BLaER1 (cell line): ENCODE results near the gene WNT11.

ENCODE experiments used
- H3K27ac ChIP-seq: shearing (Covaris generic); formaldehyde crosslinking; 2 replicates; pipeline ENCODE4 v1.8.1; 2022
- H3K27me3 ChIP-seq: shearing (Covaris generic); formaldehyde crosslinking; 2 replicates; pipeline ENCODE4 v1.8.1; 2022
- H3K36me3 ChIP-seq: shearing (Covaris generic); formaldehyde crosslinking; 2 replicates; pipeline ENCODE4 v1.8.1; 2022
- H3K4me1 ChIP-seq: shearing (Covaris generic); formaldehyde crosslinking; 2 replicates; pipeline ENCODE4 v1.8.1; 2022
- H3K4me2 ChIP-seq: shearing (Covaris generic); formaldehyde crosslinking; 2 replicates; pipeline ENCODE4 v1.8.1; 2022
- H3K4me3 ChIP-seq: shearing (Covaris generic); formaldehyde crosslinking; 2 replicates; pipeline ENCODE4 v1.8.1; 2022
- H3K9ac ChIP-seq: shearing (Covaris generic); formaldehyde crosslinking; 2 replicates; pipeline ENCODE4 v1.8.1; 2022
- H3K9me3 ChIP-seq: shearing (Covaris generic); formaldehyde crosslinking; 2 replicates; pipeline ENCODE4 v1.8.1; 2022
- H4K20me1 ChIP-seq: shearing (Covaris generic); formaldehyde crosslinking; 2 replicates; pipeline ENCODE4 v1.8.1; 2022
- Cebpa-rat ChIP-seq: shearing (Covaris generic); IDR thresholded peaks from 2 replicates; pipeline ENCODE4 v1.8.1; 2022

Gene WNT11

DNA sequence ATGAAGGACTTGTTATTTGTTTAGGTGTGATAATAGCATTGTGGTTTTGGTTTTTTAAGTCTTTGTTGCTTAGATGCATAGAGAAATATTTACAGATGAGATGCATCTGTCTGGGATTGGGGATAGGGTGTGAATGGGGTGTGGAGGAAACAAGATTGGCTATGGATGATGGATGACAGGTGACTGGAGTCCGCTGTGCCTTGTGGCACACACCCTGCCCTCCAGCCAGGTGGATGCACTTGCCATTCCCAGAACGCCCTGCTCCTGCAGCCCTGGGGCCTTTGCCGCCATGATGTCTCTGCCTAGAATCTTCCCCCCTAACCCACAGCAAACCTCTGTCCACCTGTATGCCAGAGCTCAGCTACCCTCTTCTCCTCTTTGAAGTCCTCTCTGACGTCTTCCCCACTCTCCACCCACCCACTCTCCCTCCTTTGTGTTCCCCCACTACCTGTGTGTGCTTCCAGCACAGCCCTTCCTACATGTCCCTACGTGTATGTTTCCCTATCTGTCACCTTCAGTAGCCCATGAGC is 54.7 kb downstream of the WNT11 start:
- no peaks in the 10 kb centered on the region for H3K9me3 ChIP-seq
- H3K4me1 ChIP-seq = peaks cover 22% of the 10 kb centered on the region
- no peak overlapping the region for H3K27ac ChIP-seq
- H3K36me3 ChIP-seq = no peaks in the 10 kb centered on the region
- H3K27me3 ChIP-seq = no peaks in the 10 kb centered on the region
- TF ChIP-seq Cebpa-rat = no peak
- H3K4me3 ChIP-seq = no peak overlapping the region
- H3K4me2 ChIP-seq = peak overlapping the region; percentile 85
- no peaks in the 10 kb centered on the region for H4K20me1 ChIP-seq
- H3K9ac ChIP-seq = no peak overlapping the region; the same call in 1 of the 2 replicates

DNA sequence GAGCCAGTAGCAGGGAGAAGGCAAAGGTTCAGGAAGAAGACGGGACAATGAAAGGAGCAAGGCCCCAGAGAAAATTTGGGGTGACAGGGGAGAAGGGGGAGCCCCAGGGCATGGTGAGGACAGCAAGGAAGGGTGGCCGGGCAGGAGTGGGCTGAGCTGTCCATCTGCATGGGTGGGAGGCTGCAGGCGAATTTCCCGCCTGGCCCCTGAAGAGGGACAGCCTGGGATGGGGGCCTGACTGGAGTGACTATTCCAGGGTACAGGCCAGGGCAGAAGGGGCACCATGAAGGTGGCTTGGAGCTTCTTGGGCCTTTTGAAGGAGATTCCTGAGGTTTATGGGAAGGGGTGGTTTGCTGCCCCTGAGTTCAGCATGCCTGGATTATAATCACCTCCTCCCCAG is 56.2 kb downstream of the WNT11 start:
- Histone ChIP-seq H3K4me3 (no peak overlapping the region), H3K27ac (no peak overlapping the region), H3K27me3 (no peaks in the 10 kb centered on the region), H4K20me1 (no peaks in the 10 kb centered on the region), H3K4me2 (no peak overlapping the region), H3K36me3 (no peaks in the 10 kb centered on the region), H3K4me1 (peaks cover 22% of the 10 kb centered on the region), H3K9me3 (no peaks in the 10 kb centered on the region), H3K9ac (no peak overlapping the region)
- TF ChIP-seq Cebpa-rat = no peak

DNA sequence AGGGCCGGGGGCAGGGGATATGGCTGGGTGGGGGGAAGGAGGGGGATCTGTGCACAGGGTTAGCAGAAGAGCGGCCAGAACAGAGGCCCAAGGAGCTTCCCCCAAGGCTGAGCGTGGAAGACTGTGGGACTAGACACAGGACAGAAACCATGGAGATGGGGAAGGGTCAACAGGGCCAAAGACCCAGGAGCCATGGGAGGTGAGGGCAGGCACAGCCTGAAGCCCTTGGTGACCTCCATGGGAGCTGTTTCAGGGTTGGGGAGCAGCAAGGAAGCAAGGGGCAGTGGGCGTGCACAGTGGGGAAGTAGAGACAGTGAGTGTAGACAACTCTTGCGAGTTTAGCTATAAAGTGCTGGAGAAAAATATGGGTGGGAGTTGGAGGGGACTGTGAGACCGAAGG is 56.6 kb downstream of the WNT11 start:
- Histone ChIP-seq H3K27ac (no peak overlapping the region), H3K9ac (no peak overlapping the region)

DNA sequence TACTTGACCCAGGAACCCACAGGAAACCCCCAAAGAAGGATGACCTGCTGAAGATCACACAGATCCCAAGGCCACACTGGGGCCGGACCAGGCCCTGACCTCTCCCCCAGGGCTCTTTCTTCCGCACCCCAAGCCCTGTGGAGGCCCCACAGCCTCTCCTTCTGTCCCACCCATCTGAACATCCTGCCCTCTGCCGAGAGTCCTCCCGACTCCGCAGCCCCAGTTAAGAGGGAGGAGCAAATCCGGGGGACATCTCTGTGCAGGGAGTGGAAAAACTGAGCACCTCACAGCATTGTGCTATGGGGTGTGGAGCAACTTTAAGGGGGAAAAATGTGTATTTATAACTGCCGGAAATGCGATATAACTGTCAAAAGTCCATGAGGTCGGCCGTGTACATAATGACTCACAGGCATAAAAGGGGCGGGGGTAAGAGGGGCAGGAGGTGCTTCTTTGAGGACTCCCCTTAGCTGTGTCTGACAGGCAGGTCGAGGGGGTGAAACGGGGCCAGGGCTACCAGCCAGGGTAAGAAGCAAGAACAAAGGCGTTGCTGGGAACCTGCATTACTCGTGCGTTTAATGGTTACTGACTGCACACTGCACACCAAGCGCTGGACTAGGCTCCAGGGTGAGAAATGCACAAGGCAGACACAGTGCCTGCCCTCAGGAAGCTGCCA is 57.2 kb downstream of the WNT11 start:
- H3K27ac ChIP-seq = no peak overlapping the region
- no peak overlapping the region for H3K4me3 ChIP-seq
- H3K4me2 ChIP-seq = no peak overlapping the region
- no peaks in the 10 kb centered on the region for H3K27me3 ChIP-seq
- H4K20me1 ChIP-seq = no peaks in the 10 kb centered on the region
- peaks cover 22% of the 10 kb centered on the region for H3K4me1 ChIP-seq
- no peaks in the 10 kb centered on the region for H3K36me3 ChIP-seq
- no peak overlapping the region for H3K9ac ChIP-seq
- no peak for TF ChIP-seq Cebpa-rat
- H3K9me3 ChIP-seq = no peaks in the 10 kb centered on the region

More for the DNA sequence above, 56.6 kb downstream of the WNT11 start:
- Histone ChIP-seq H3K36me3 (no peaks in the 10 kb centered on the region), H4K20me1 (no peaks in the 10 kb centered on the region), H3K4me3 (no peak overlapping the region), H3K4me1 (peaks cover 22% of the 10 kb centered on the region), H3K9me3 (no peaks in the 10 kb centered on the region), H3K27me3 (no peaks in the 10 kb centered on the region), H3K4me2 (no peak overlapping the region)
- TF ChIP-seq Cebpa-rat = no peak

DNA sequence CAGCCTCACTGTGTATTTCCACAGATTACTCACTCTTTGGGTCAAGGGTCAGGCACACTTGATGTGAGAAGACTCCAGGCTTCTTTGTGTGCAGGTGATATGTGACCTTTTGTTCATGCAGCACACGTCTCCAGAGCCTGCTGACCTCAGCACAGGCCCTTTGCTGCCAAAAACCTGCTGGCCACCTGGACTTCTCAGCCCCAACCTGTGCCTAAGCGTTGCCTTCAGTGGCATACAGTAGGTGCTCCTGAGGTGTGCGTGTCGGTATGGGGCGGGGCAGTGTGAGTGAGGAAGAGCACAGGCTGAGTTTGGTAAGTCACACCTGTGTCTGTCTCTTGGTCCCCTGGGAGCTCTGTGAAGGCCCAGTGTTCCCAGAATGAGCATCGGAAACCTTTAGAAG is 58.1 kb downstream of the WNT11 start:
- Histone ChIP-seq H3K36me3 (peaks cover 1% of the 10 kb centered on the region), H3K4me3 (no peak overlapping the region), H3K4me2 (no peak overlapping the region), H3K9ac (no peak overlapping the region), H3K9me3 (no peaks in the 10 kb centered on the region), H3K27ac (no peak overlapping the region), H4K20me1 (no peaks in the 10 kb centered on the region), H3K4me1 (peaks cover 17% of the 10 kb centered on the region), H3K27me3 (no peaks in the 10 kb centered on the region)
- TF ChIP-seq Cebpa-rat = no peak

DNA sequence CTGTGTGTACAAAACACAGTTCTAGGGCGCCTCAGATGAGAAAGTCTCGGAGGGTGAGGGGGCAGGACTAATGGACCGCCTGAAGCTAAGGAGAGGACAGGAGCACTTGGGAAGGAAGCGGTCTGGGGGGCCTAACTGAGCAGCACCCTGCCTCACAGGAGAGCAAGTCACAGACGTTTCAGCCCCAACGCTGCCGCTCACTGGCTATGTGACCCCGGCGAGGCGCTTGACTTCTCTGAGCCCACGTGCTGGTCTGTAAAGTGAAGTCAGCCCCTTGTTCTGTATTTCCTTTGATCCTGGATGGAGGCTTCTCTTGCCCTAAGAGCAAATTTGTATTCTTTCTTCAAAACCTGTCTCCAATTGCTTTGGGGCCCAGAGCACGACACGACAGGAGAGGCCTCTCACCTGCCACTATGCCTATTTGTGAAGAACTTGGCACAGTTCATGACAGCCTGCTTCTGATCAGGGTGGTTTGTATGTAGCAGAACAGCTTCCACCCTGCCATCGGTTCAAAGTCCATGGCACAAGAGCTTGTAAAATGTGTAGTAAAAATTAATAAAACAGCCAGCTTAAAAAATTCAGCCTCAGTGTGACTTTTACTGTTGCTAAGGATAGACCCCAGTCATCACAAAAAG is 59.1 kb downstream of the WNT11 start:
- Histone ChIP-seq H3K9ac (no peak overlapping the region), H3K9me3 (no peaks in the 10 kb centered on the region), H3K27ac (no peak overlapping the region), H3K36me3 (peaks cover 12% of the 10 kb centered on the region), H3K4me3 (no peak overlapping the region), H3K4me2 (no peak overlapping the region), H3K27me3 (no peaks in the 10 kb centered on the region), H3K4me1 (peaks cover 8% of the 10 kb centered on the region), H4K20me1 (peaks cover 3% of the 10 kb centered on the region; the same call in 1 of the 2 replicates)
- TF ChIP-seq Cebpa-rat = no peak

DNA sequence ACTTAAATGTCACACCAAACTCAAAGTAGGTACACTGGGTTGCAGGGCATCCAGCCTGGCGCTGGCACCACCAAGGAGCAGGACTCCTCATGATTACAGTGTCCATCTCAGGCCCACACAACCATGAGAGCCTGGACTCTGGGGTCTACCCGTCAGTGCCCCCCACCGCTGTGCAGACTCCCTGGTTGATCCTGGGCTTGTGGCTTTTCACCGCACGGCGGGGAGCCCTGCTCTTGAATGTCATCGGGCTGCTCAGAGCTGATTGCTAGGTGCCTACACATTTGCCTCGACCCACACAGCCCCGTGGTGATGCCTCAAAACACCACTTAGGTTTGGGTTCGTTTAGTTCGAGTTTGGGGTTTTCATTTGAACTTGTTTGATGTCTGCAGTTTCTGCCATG is 63.0 kb downstream of the WNT11 start:
- Histone ChIP-seq H4K20me1 (peaks cover 11% of the 10 kb centered on the region), H3K4me2 (no peak overlapping the region), H3K9ac (no peak overlapping the region), H3K27me3 (no peaks in the 10 kb centered on the region), H3K4me3 (no peak overlapping the region), H3K36me3 (peaks cover 32% of the 10 kb centered on the region), H3K9me3 (no peaks in the 10 kb centered on the region), H3K4me1 (peaks cover 12% of the 10 kb centered on the region), H3K27ac (no peak overlapping the region)
- TF ChIP-seq Cebpa-rat = no peak

DNA sequence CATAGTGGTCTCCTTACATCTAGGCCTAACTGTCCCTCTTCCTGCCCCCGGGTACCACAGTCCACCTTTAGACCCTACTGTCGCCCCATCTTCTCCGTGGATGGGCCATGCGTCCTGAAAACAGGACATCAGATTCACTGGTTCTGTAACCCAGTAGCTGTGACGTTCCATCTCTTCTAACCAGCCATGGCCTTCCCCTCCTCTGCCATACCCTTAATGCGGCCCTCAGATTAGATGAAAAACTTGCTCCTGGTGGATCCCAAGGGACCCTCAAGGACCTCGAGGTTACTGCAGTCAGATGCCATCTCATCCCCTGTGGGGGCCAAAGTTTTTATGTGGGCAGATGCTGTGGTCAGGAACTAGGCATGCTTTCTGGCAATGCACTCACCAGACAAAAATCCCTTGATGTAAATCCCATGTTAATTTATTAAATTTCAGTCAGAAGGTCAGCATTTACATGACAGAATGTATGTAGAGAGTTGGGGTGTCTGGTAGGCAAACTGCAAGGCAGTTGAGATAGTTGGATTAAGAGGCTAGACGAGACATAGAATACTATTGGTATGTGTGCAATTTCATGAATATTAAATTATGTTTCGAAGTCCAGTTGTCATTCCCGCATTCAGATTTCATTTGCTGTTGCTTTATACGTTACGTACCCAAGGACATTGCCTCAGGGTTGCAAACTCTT is 64.3 kb downstream of the WNT11 start:
- H3K27ac ChIP-seq = no peak overlapping the region
- peak overlapping the region; percentile 57 for H3K4me2 ChIP-seq
- no peaks in the 10 kb centered on the region for H3K9me3 ChIP-seq
- no peak overlapping the region for H3K9ac ChIP-seq
- TF ChIP-seq Cebpa-rat = no peak
- no peaks in the 10 kb centered on the region for H3K27me3 ChIP-seq
- H3K4me1 ChIP-seq = peaks cover 12% of the 10 kb centered on the region
- peaks cover 35% of the 10 kb centered on the region for H3K36me3 ChIP-seq
- no peak overlapping the region for H3K4me3 ChIP-seq
- peaks cover 11% of the 10 kb centered on the region for H4K20me1 ChIP-seq

DNA sequence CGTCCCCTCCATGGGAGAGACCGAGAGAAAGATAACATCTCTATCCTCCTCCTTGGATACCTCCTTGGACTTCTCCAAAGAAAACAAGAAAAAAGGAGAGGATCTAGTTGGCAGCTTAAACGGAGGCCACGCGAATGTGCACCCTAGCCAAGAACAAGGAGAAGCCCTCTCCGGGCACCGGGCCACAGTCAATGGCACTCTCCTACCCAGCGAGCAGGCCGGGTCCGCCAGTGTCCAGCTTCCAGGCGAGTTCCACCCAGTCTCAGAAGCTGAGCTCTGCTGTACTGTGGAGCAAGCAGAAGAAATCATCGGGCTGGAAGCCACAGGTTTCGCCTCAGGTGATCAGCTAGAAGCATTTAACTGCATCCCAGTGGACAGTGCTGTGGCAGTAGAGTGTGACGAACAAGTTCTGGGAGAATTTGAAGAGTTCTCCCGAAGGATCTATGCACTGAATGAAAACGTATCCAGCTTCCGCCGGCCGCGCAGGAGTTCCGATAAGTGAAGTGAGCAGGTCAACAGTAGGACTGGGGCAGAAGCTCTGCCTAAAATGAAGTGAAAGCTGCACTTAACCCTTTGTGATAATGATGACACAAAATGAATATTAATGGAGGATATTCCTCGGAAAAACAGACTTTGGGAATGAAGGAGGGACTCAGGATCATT is 65.3 kb downstream of the WNT11 start:
- Histone ChIP-seq H3K4me1 (peaks cover 12% of the 10 kb centered on the region), H3K4me2 (peak overlapping the region; percentile 57; the same call in 1 of the 2 replicates), H3K9ac (no peak overlapping the region), H3K36me3 (peaks cover 35% of the 10 kb centered on the region), H4K20me1 (peaks cover 11% of the 10 kb centered on the region), H3K27ac (no peak overlapping the region), H3K4me3 (no peak overlapping the region), H3K9me3 (no peaks in the 10 kb centered on the region), H3K27me3 (no peaks in the 10 kb centered on the region)
- no peak for TF ChIP-seq Cebpa-rat
